ENCODE measurements around the gene PHOX2A. TPM values are rescaled to one million over a fixed set of nuclear protein-coding genes. Genes with fewer than 3 reads are reported as not detected.
"Not testable (repeated sequence)": the region's sequence is repeated elsewhere in the genome, so short reads cannot be mapped to it uniquely, and the experiment has no call there.

The PHOX2A gene
- total RNA-seq, 4 donors from 2014 or later: not detected

GRCh38 chr11:72267956-72268617, 24.1 kb upstream of the PHOX2A start:
- TF ChIP-seq CTCF (IDR thresholded peaks at IDR 0.05) (no peak), POLR2A (IDR thresholded peaks at IDR 0.05) (no peak)
- H3K27ac ChIP-seq: no peak overlapping the region
- H3K9me3 ChIP-seq: no peaks in the 10 kb centered on the region
- no peaks in the 10 kb centered on the region for H3K27me3 ChIP-seq
- no peak overlapping the region for H3K4me3 ChIP-seq
- DNase-seq: no peak
- no peaks in the 10 kb centered on the region for H3K4me1 ChIP-seq
- H3K36me3 ChIP-seq: no peaks in the 10 kb centered on the region

- H3K9me3 ChIP-seq, H3K27ac ChIP-seq, H3K4me1 ChIP-seq, DNase-seq, H3K36me3 ChIP-seq, H3K4me3 ChIP-seq, H3K27me3 ChIP-seq: not testable (repeated sequence)
Measured at GRCh38 chr11:72266960-72267359, 23.0 kb upstream of the PHOX2A start.

- Histone ChIP-seq H3K27me3 (no peaks in the 10 kb centered on the region), H3K27ac (no peak overlapping the region), H3K36me3 (no peaks in the 10 kb centered on the region), H3K4me3 (no peak overlapping the region), H3K9me3 (no peaks in the 10 kb centered on the region), H3K4me1 (no peaks in the 10 kb centered on the region)
- TF ChIP-seq CTCF (IDR thresholded peaks at IDR 0.05) (no peak), POLR2A (IDR thresholded peaks at IDR 0.05) (no peak)
- DNase-seq: no peak
Measured at GRCh38 chr11:72265951-72266350, 22.0 kb upstream of the PHOX2A start.

- Histone ChIP-seq H3K27me3 (no peaks in the 10 kb centered on the region), H3K4me3 (no peak overlapping the region), H3K36me3 (no peaks in the 10 kb centered on the region), H3K4me1 (no peaks in the 10 kb centered on the region), H3K27ac (no peak overlapping the region), H3K9me3 (no peaks in the 10 kb centered on the region)
- no peak for DNase-seq
- no peak for TF ChIP-seq CTCF (IDR thresholded peaks at IDR 0.05)
- no peak for TF ChIP-seq POLR2A (IDR thresholded peaks at IDR 0.05)
Measured at GRCh38 chr11:72263361-72263760, 19.4 kb upstream of the PHOX2A start.

GRCh38 chr11:72260574-72260973, 16.6 kb upstream of the PHOX2A start:
- Histone ChIP-seq H3K9me3 (no peaks in the 10 kb centered on the region), H3K4me1 (no peaks in the 10 kb centered on the region), H3K36me3 (no peaks in the 10 kb centered on the region), H3K27me3 (no peaks in the 10 kb centered on the region), H3K4me3 (no peak overlapping the region), H3K27ac (no peak overlapping the region)
- no peak for DNase-seq
- TF ChIP-seq POLR2A (IDR thresholded peaks at IDR 0.05): no peak
- TF ChIP-seq CTCF (IDR thresholded peaks at IDR 0.05): no peak

- DNase-seq: no peak
- no peak overlapping the region for H3K27ac ChIP-seq
- TF ChIP-seq CTCF (IDR thresholded peaks at IDR 0.05): no peak
- no peak for TF ChIP-seq POLR2A (IDR thresholded peaks at IDR 0.05)
- H3K4me3 ChIP-seq: no peak overlapping the region
- no peaks in the 10 kb centered on the region for H3K9me3 ChIP-seq
- H3K4me1 ChIP-seq: no peaks in the 10 kb centered on the region
- no peaks in the 10 kb centered on the region for H3K27me3 ChIP-seq
- no peaks in the 10 kb centered on the region for H3K36me3 ChIP-seq
Measured at GRCh38 chr11:72259490-72259889, 15.5 kb upstream of the PHOX2A start.

Measured in Peyer's patch (tissue), 4 donors.